HAP-1 (cell line): ENCODE results near the gene CLK2.

ENCODE experiments used
- DNase-seq, 2 experiments: peaks; one replicate each; pipeline ENCODE4 v3.0.0-alpha.2; 2016 to 2020; ENCODE audit warnings: low spot score in 2 of 2
- H3K27me3 ChIP-seq: fragments of 250-450 bp; sonication (Bioruptor Pico); 2 replicates; pipeline ENCODE4 v1.5.1; 2020; ENCODE audit warnings: low read depth, mild to moderate bottlenecking, moderate library complexity
- H3K36me3 ChIP-seq: fragments of 250-450 bp; sonication (Bioruptor Pico); replicated peaks from 2 replicates; pipeline ENCODE4 v1.5.1; 2020; ENCODE audit warnings: mild to moderate bottlenecking
- H3K4me1 ChIP-seq: fragments of 250-450 bp; sonication (Bioruptor Pico); 2 replicates; pipeline ENCODE4 v1.5.1; 2020; ENCODE audit warnings: mild to moderate bottlenecking
- H3K4me3 ChIP-seq: fragments of 250-450 bp; sonication (Bioruptor Pico); 2 replicates; pipeline ENCODE4 v1.5.1; 2020; ENCODE audit warnings: mild to moderate bottlenecking, moderate library complexity
- H3K9me3 ChIP-seq: fragments of 250-450 bp; sonication (Bioruptor Pico); 2 replicates; pipeline ENCODE4 v1.5.1; 2020; ENCODE audit warnings: mild to moderate bottlenecking, moderate library complexity
- in situ Hi-C: fragments of 300-500 bp; cut with MboI; formaldehyde crosslinking; loops from 3 replicates; pipeline ENCODE4 v1.14.3; 2020; ENCODE audit warnings: low sequenced_read_pairs, inconsistent platforms, mixed read lengths

CLK2 gene

DNA sequence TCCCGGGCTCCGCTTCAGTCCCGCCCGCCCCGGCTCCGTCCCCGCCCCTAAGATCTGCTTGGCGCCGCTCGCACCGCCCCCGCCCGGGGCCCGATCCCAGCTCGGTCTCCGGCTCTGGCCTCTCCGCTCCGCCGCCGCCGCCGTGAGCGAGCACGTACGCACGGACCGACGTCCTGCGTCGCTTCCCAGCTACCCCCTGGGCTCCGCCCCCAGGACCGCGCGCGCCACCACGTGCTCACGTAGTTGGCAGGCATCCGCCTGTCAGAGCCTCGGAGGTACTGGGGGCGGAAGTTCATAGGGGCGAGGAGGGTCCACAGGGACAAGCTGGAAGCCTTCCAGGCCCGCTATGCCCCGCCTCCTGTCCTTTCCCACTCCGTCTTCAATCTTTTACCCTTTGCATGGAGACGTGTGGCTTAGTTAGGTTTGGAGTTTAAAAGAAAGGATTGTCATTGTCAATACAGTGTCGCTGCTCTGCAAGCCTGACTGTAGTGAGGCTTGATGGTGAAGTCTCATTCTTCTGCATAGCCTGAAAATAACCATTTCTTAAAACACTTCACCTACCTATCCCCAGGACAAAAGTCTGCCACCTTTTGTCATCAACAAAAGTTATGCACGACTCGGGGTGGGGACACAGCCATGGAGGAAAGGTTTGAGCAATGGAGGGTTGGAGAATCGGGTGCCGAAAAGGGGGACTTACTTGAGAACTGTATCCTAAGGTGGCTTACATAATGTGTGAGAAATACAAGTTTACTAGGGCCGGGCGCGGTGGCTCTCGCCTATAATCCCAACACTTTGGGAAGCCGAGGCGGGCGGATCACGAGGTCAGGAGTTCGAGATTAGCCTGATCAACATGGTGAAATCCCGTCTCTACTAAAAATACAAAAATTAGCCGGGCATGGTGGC lies at the start of gene CLK2:
TSS of gene CLK2 (minus strand) at position 162 of the 903 bp plus-strand sequence. CDS start 2,527 bp downstream, outside the sequence.
- H3K9me3 ChIP-seq, result no peaks in the 10 kb centered on the region
- no peaks in the 10 kb centered on the region for H3K27me3 ChIP-seq
- in situ Hi-C loops, result loop anchor here (5.0 kb wide), 1 partner anchor 34 kb away; the partner anchor contains the start of gene FDPS
- DNase-seq, result peak; percentile 97 to 99
- H3K4me1 ChIP-seq, result peaks cover 14% of the 10 kb centered on the region
- H3K36me3 ChIP-seq, result peaks cover 35% of the 10 kb centered on the region
- H3K4me3 ChIP-seq, result peak within 1 kb of the TSS; percentile 62

DNA sequence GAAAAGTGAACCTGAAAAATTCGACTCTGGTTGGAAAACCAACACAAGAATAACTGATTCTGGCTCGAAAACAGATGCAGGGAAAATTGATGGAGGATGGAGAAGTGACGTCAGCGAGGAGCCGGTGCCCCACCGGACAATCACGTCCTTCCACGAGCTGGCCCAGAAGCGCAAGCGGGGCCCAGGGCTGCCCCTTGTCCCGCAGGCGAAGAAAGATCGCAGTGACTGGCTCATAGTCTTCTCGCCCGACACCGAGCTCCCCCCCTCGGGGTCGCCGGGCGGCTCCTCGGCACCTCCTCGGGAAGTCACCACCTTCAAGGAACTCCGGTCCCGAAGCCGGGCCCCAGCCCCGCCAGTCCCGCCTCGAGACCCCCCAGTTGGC lies 49.3 kb upstream of the CLK2 start:
- peaks cover 64% of the 10 kb centered on the region for H3K36me3 ChIP-seq
- peak in 1 of 2 experiments; percentile 43 for DNase-seq
- H3K4me1 ChIP-seq, result peaks cover 9% of the 10 kb centered on the region; the same call in 1 of the 2 replicates

GRCh38 chr1:155321639-155322503 lies 48.6 kb upstream of the CLK2 start:
- Histone ChIP-seq H3K4me1 (peaks cover 9% of the 10 kb centered on the region; the same call in 1 of the 2 replicates), H3K9me3 (no peaks in the 10 kb centered on the region), H3K27me3 (no peaks in the 10 kb centered on the region), H3K36me3 (peaks cover 64% of the 10 kb centered on the region), H3K4me3 (peak overlapping the region; percentile 68; the same call in 1 of the 2 replicates)
- in situ Hi-C loops, result no loop called here
- DNase-seq, result peak in 1 of 2 experiments; percentile 29

More for the DNA sequence above, 49.3 kb upstream of the CLK2 start:
- in situ Hi-C loops, result no loop called here
- H3K27me3 ChIP-seq, result no peaks in the 10 kb centered on the region
- peak overlapping the region; percentile 68 for H3K4me3 ChIP-seq
- no peaks in the 10 kb centered on the region for H3K9me3 ChIP-seq

- DNase-seq, result peak in 1 of 2 experiments; percentile 41
- in situ Hi-C loops, result no loop called here
- Histone ChIP-seq H3K27me3 (no peaks in the 10 kb centered on the region), H3K9me3 (no peaks in the 10 kb centered on the region), H3K4me1 (peaks cover 9% of the 10 kb centered on the region; the same call in 1 of the 2 replicates), H3K36me3 (peaks cover 55% of the 10 kb centered on the region), H3K4me3 (no peak within 1 kb of the TSS)
These were observed 47.6 kb upstream of the CLK2 start, which contains the start of gene RUSC1 for GRCh38 chr1:155320661-155321617. RUSC1 (plus strand) TSS chr1:155320894; CDS start chr1:155321774, 880 bp downstream.

GRCh38 chr1:155320252-155320651 lies 46.9 kb upstream of the CLK2 start:
- peaks cover 51% of the 10 kb centered on the region for H3K36me3 ChIP-seq
- in situ Hi-C loops, result no loop called here
- peaks cover 9% of the 10 kb centered on the region; the same call in 1 of the 2 replicates for H3K4me1 ChIP-seq
- H3K9me3 ChIP-seq, result no peaks in the 10 kb centered on the region
- H3K4me3 ChIP-seq, result no peak overlapping the region
- H3K27me3 ChIP-seq, result no peaks in the 10 kb centered on the region
- DNase-seq, result no peak

DNA sequence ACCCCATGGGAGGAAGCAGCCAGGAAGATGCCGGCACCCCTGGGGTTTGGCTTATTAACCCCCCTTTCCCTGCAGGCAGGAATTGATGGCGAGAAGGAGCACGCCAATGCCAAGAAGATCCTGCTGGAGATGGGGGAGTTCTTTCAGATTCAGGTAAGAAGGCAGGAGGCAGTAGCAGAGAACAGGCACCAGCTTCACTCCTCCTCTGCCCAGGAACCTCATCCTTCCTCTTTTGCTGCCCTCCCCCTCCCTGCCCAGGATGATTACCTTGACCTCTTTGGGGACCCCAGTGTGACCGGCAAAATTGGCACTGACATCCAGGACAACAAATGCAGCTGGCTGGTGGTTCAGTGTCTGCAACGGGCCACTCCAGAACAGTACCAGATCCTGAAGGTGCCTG lies 46.2 kb upstream of the CLK2 start:
- Histone ChIP-seq H3K36me3 (peaks cover 58% of the 10 kb centered on the region), H3K4me1 (peaks cover 9% of the 10 kb centered on the region; the same call in 1 of the 2 replicates), H3K4me3 (no peak overlapping the region), H3K9me3 (no peaks in the 10 kb centered on the region), H3K27me3 (no peaks in the 10 kb centered on the region)
- no peak for DNase-seq
- in situ Hi-C loops, result no loop called here

- no peak for DNase-seq
- in situ Hi-C loops, result no loop called here
- Histone ChIP-seq H3K4me3 (no peak overlapping the region), H3K9me3 (no peaks in the 10 kb centered on the region), H3K36me3 (peaks cover 71% of the 10 kb centered on the region), H3K27me3 (no peaks in the 10 kb centered on the region), H3K4me1 (peaks cover 9% of the 10 kb centered on the region; the same call in 1 of the 2 replicates)
These were observed 44.8 kb upstream of the CLK2 start for GRCh38 chr1:155318082-155318481.

DNA sequence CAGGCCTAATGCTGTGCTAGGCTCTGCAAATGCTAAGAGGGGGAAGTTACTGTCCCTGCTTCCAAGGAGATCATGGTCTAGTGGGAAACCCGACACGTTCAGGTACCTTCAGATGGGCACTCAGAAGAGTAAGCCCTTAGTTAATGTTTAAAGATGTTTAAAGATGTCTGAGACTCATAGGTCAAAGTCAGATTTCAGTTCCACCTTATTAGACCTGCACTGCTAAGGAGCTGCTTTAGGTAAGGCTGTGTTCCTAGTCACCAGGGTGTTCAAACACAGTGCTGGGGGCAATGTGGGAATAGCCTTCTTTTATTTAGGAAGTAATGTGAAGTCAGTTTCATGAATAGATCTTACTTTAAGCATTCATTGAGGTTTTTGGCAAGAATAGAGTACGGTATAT lies 43.6 kb upstream of the CLK2 start:
- in situ Hi-C loops, result no loop called here
- H3K27me3 ChIP-seq, result no peaks in the 10 kb centered on the region
- H3K4me1 ChIP-seq, result 0 out of 2 replicates have a peak, but pooled peaks cover 3% of the 10 kb centered on the region
- no peak overlapping the region for H3K4me3 ChIP-seq
- no peak for DNase-seq
- no peaks in the 10 kb centered on the region for H3K9me3 ChIP-seq
- peaks cover 79% of the 10 kb centered on the region for H3K36me3 ChIP-seq

DNA sequence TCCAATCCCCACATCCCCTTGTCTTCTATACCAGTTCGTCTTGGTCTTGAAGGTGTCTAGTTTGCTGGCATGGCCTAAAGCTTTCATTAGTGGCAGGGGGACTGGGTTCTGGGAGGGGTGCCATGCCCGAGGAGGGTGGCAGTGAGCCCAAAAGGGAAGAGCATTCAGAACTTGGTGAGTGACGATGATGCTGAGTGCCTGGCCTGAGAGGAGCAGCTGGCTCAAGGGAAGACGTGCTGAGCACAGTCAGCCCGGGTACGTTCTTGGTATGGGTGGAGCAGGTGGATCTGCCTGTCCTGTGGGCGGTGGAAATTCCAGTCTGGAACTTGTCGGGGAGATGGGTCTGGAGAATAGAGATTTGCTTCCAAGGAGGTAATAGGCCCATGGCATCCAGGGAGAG lies 40.0 kb upstream of the CLK2 start:
- Histone ChIP-seq H3K4me3 (no peak overlapping the region), H3K36me3 (peaks cover 67% of the 10 kb centered on the region), H3K9me3 (no peaks in the 10 kb centered on the region), H3K27me3 (no peaks in the 10 kb centered on the region), H3K4me1 (0 out of 2 replicates have a peak, but pooled peaks cover 7% of the 10 kb centered on the region)
- in situ Hi-C loops, result no loop called here
- DNase-seq, result no peak

GRCh38 chr1:155309423-155310021 lies 36.2 kb upstream of the CLK2 start:
- Histone ChIP-seq H3K4me3 (peak overlapping the region; percentile 89), H3K9me3 (no peaks in the 10 kb centered on the region)
- in situ Hi-C loops, result loop anchor here (5.0 kb wide), 1 partner anchor 37 kb away; the partner anchor contains the start of gene CLK2

DNA sequence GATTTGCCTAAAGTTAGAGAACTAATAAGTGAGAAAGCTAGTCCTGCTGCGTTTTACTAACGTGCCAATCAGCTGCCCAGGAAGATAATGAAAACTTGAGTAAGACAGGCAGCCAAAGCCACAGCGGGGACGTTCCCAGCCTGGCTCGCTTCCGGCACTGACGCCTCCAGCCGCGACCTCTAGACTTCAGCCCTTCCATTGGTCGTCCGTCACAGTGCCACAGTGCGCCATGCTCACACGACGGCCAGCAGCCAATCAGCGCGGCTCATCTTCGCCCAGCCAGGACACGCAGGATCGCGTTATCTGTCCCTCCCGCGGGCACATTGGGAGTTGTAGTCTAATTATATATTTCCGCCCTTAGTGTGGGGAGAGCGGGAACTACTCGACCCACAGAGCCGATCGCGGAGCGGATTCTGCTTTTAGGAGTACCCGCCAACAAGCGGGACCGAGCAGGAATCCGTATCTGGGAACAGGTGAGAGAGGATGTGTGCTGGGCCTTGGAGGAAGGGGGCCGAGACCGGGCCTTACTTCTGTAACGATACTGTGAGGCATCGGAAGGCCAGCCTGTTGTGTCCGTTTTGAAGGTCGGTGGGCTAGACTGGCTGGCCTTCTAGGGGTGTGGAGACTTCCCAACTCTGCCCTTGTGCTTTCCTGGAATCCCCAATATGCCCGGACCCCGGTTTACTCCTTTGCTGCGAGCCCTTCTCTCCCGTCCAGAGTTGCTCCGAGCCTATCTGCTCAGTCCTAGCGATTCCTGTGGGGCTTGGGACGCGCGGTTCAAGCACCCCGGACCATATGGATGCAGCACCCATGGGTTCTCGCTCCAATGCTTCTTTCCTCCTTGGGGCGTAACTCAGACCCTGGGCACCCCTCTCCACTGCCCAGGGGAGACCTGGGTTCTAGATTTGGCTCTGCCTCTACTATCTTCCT lies 35.5 kb upstream of the CLK2 start, which contains the start of gene FDPS:
TSS of gene FDPS (plus strand) at position 374 of the 930 bp plus-strand sequence. CDS start 924 bp downstream, outside the sequence.
- no peaks in the 10 kb centered on the region for H3K9me3 ChIP-seq
- no peaks in the 10 kb centered on the region for H3K27me3 ChIP-seq
- H3K36me3 ChIP-seq, result peaks cover 40% of the 10 kb centered on the region
- peak; percentile 98 for DNase-seq
- in situ Hi-C loops, result loop anchor here (5.0 kb wide), 1 partner anchor 36 kb away; the partner anchor contains the start of gene CLK2
- peak within 1 kb of the TSS; percentile 89 for H3K4me3 ChIP-seq
- 0 out of 2 replicates have a peak, but pooled peaks cover 7% of the 10 kb centered on the region for H3K4me1 ChIP-seq

More at GRCh38 chr1:155309423-155310021, 36.2 kb upstream of the CLK2 start:
- 0 out of 2 replicates have a peak, but pooled peaks cover 7% of the 10 kb centered on the region for H3K4me1 ChIP-seq
- peak; percentile 37 to 54 for DNase-seq
- no peaks in the 10 kb centered on the region for H3K27me3 ChIP-seq
- H3K36me3 ChIP-seq, result peaks cover 46% of the 10 kb centered on the region
